GM12874 (cell line): ENCODE results near the gene STRN4.

Experiments used
- TF ChIP-seq, protein P1 (sequence below): IDR thresholded peaks from 2 replicates; pipeline ENCODE4 v1.5.1; 2011; ENCODE audit warnings: low read depth, mild to moderate bottlenecking, control low read depth, low read length, moderate library complexity; ENCODE audit not compliant: insufficient read depth

Gene STRN4

GRCh38 chr19:46670813-46671212 is 75.4 kb downstream of the STRN4 start:
- TF ChIP-seq, protein P1, sequence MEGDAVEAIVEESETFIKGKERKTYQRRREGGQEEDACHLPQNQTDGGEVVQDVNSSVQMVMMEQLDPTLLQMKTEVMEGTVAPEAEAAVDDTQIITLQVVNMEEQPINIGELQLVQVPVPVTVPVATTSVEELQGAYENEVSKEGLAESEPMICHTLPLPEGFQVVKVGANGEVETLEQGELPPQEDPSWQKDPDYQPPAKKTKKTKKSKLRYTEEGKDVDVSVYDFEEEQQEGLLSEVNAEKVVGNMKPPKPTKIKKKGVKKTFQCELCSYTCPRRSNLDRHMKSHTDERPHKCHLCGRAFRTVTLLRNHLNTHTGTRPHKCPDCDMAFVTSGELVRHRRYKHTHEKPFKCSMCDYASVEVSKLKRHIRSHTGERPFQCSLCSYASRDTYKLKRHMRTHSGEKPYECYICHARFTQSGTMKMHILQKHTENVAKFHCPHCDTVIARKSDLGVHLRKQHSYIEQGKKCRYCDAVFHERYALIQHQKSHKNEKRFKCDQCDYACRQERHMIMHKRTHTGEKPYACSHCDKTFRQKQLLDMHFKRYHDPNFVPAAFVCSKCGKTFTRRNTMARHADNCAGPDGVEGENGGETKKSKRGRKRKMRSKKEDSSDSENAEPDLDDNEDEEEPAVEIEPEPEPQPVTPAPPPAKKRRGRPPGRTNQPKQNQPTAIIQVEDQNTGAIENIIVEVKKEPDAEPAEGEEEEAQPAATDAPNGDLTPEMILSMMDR = no peak
